GOT3 (cell line): ENCODE results near the gene IGIP.

Source experiments
- DNase-seq: peaks from one replicate; lab custom pipeline; 2025; ENCODE audit warnings: mixed read lengths; lab: John Stamatoyannopoulos, UW

IGIP gene

GRCh38 chr5:140125637-140126036 is at the start of gene IGIP:
TSS of gene IGIP (plus strand) at chr5:140125937. CDS start at chr5:140128477, 2,540 bp downstream.
- DNase-seq: no peak

- DNase-seq: no peak
These were observed 49.6 kb upstream of the IGIP start for GRCh38 chr5:140076142-140076541.

GRCh38 chr5:140076788-140077187 is 48.9 kb upstream of the IGIP start:
- DNase-seq: no peak

GRCh38 chr5:140083120-140083519 is 42.6 kb upstream of the IGIP start:
- DNase-seq: no peak

- no peak for DNase-seq
These were observed 42.1 kb upstream of the IGIP start for GRCh38 chr5:140083650-140084049.

- DNase-seq: no peak
These were observed 41.2 kb upstream of the IGIP start for GRCh38 chr5:140084541-140084940.

- no peak for DNase-seq
These were observed 35.5 kb upstream of the IGIP start for GRCh38 chr5:140090251-140090650.

GRCh38 chr5:140093179-140093578 is 32.6 kb upstream of the IGIP start:
- no peak for DNase-seq

GRCh38 chr5:140093866-140094265 is 31.9 kb upstream of the IGIP start:
- DNase-seq: no peak

- DNase-seq: no peak
These were observed 30.8 kb upstream of the IGIP start for GRCh38 chr5:140094889-140095288.

- DNase-seq: no peak
These were observed 24.6 kb upstream of the IGIP start for GRCh38 chr5:140101179-140101578.

- DNase-seq: no peak
These were observed 22.6 kb upstream of the IGIP start for GRCh38 chr5:140103154-140103553.

- DNase-seq: no peak
These were observed 21.6 kb upstream of the IGIP start for GRCh38 chr5:140104100-140104499.

- DNase-seq: no peak
These were observed 19.6 kb upstream of the IGIP start for GRCh38 chr5:140106101-140106500.

GRCh38 chr5:140106805-140107311 is 18.9 kb upstream of the IGIP start:
- DNase-seq: no peak

- peak; percentile 87 for DNase-seq
These were observed 18.2 kb upstream of the IGIP start for GRCh38 chr5:140107312-140108092.

- no peak for DNase-seq
These were observed 17.4 kb upstream of the IGIP start for GRCh38 chr5:140108093-140109017.

- no peak for DNase-seq
These were observed 16.5 kb upstream of the IGIP start for GRCh38 chr5:140109018-140109758.

GRCh38 chr5:140109759-140110645 is 15.7 kb upstream of the IGIP start:
- DNase-seq: no peak

GRCh38 chr5:140110646-140110957 is 15.1 kb upstream of the IGIP start:
- DNase-seq: no peak
